ENCODE measurements around the gene SUGP2.

DNA sequence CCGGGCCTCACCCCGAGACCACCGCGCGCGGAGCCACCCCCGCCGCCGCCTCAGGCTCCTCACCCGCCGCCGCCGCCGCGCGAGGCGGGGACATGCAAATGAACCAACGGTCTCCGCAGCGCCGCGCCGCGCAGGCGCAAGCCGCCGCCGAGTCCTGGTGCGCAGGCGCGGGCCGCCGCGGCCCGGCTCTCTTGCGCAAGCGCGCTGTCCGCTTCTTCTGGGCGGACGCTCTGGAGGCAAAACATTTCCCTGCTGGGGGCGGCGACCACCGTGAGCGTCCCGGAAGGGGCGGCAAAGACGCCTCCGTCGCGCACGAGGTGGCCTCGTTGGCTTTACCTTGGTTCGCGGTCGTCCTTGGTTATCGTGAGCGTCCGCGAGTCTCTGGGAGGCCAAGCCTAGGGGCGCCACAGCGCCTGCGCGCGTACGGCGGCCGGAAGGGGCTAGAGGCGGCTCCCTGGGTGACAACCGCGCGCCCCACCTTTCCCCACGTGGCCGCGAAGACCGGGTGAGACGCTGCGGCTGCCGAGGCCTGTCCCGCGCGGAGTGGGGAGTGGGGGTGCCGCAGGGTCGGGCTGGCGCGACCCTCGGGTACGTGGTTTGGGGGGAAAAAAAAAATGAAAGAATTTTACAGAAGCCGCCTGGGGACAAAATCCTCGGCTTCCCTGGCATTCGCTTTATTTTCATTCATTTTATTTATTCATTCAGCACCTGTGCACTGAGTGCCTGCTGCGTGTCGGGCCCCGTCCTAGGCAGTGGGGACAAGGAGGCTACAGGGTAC lies at the start of gene SUGP2, which contains the start of gene ARMC6:
- TF ChIP-seq, protein P1, sequence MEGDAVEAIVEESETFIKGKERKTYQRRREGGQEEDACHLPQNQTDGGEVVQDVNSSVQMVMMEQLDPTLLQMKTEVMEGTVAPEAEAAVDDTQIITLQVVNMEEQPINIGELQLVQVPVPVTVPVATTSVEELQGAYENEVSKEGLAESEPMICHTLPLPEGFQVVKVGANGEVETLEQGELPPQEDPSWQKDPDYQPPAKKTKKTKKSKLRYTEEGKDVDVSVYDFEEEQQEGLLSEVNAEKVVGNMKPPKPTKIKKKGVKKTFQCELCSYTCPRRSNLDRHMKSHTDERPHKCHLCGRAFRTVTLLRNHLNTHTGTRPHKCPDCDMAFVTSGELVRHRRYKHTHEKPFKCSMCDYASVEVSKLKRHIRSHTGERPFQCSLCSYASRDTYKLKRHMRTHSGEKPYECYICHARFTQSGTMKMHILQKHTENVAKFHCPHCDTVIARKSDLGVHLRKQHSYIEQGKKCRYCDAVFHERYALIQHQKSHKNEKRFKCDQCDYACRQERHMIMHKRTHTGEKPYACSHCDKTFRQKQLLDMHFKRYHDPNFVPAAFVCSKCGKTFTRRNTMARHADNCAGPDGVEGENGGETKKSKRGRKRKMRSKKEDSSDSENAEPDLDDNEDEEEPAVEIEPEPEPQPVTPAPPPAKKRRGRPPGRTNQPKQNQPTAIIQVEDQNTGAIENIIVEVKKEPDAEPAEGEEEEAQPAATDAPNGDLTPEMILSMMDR (IDR thresholded peaks at IDR 0.05), result peak in 4 of 6 experiments; percentile 7 to 27 (median 20)
- peak in 3 of 4 donors; percentile 5 to 77 (median 64) for TF ChIP-seq POLR2A (IDR thresholded peaks at IDR 0.05)
